ENCODE results near the gene IFIH1. TPM values are rescaled to one million over a fixed set of nuclear protein-coding genes. Genes with fewer than 3 reads are reported as not detected.

IFIH1 gene
- polyA plus RNA-seq, 2 donors: 5.3 to 7.2 TPM

- WGBS, 2 donors: 68 to 72% methylated on average over 2 of the region's 2 CpGs
- Histone ChIP-seq H3K4me1 (ENCODE audit: control insufficient read depth in 2 of 2, insufficient read depth in 2 of 2, low read length in 1 of 2) (no peaks in the 10 kb centered on the region), H3K27ac (ENCODE audit: low read depth in 2 of 2, low read length in 1 of 2) (no peak overlapping the region), H3K27me3 (ENCODE audit: control insufficient read depth in 1 of 2, insufficient read depth in 2 of 2, low read length in 2 of 2) (no peaks in the 10 kb centered on the region), H3K36me3 (ENCODE audit: control insufficient read depth in 2 of 2, insufficient read depth in 2 of 2, low read length in 1 of 2) (no peaks in the 10 kb centered on the region), H3K9me3 (ENCODE audit: control insufficient read depth in 2 of 2, insufficient read depth in 1 of 2, low read depth in 1 of 2, low read length in 1 of 2) (no peaks in the 10 kb centered on the region), H3K4me3 (ENCODE audit: low read depth in 1 of 2, low read length in 2 of 2) (peak overlapping the region in 1 of 2 donors; percentile 90)
Observed at GRCh38 chr2:162316590-162316989, 1.9 kb downstream of the IFIH1 start.

DNA sequence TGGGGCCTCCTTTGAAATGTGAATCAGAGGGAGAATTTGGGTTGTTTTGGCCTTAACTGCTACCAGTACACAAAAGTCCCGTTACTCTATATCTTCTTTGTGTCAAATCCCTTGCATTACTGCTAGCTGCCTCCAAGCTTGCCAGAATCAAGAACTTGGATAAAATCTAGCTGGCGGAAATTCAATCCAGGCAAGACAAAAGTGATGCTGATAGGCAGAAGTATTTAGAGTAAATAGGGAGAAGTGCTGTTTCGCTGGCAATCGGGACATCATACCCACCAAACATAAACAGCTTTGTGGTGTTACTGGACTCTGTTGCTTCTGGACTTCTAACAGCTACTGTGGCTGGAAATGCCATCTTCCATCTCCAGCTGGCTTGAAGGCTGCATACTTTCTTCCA lies 2.5 kb downstream of the IFIH1 start:
- no peaks in the 10 kb centered on the region for H3K9me3 ChIP-seq (ENCODE audit: control insufficient read depth in 2 of 2, insufficient read depth in 1 of 2, low read depth in 1 of 2, low read length in 1 of 2)
- 75% methylated on average over 4 of the region's 4 CpGs for WGBS, 2 donors

GRCh38 chr2:162312853-162313252 lies 5.6 kb downstream of the IFIH1 start:
- Histone ChIP-seq H3K27me3 (ENCODE audit: control insufficient read depth in 1 of 2, insufficient read depth in 2 of 2, low read length in 2 of 2) (no peaks in the 10 kb centered on the region), H3K9me3 (ENCODE audit: control insufficient read depth in 2 of 2, insufficient read depth in 1 of 2, low read depth in 1 of 2, low read length in 1 of 2) (no peaks in the 10 kb centered on the region), H3K4me1 (ENCODE audit: control insufficient read depth in 2 of 2, insufficient read depth in 2 of 2, low read length in 1 of 2) (no peaks in the 10 kb centered on the region), H3K27ac (ENCODE audit: low read depth in 2 of 2, low read length in 1 of 2) (no peak overlapping the region), H3K36me3 (ENCODE audit: control insufficient read depth in 2 of 2, insufficient read depth in 2 of 2, low read length in 1 of 2) (no peaks in the 10 kb centered on the region), H3K4me3 (ENCODE audit: low read depth in 1 of 2, low read length in 2 of 2) (no peak overlapping the region)
- 89 to 95% methylated on average over 1 of the region's 1 CpG for WGBS, 2 donors

More for the DNA sequence above, 2.5 kb downstream of the IFIH1 start:
- Histone ChIP-seq H3K4me3 (ENCODE audit: low read depth in 1 of 2, low read length in 2 of 2) (peak overlapping the region in 1 of 2 donors; percentile 7), H3K27ac (ENCODE audit: low read depth in 2 of 2, low read length in 1 of 2) (no peak overlapping the region), H3K27me3 (ENCODE audit: control insufficient read depth in 1 of 2, insufficient read depth in 2 of 2, low read length in 2 of 2) (no peaks in the 10 kb centered on the region), H3K36me3 (ENCODE audit: control insufficient read depth in 2 of 2, insufficient read depth in 2 of 2, low read length in 1 of 2) (no peaks in the 10 kb centered on the region), H3K4me1 (ENCODE audit: control insufficient read depth in 2 of 2, insufficient read depth in 2 of 2, low read length in 1 of 2) (no peaks in the 10 kb centered on the region)

- Histone ChIP-seq H3K27me3 (ENCODE audit: control insufficient read depth in 1 of 2, insufficient read depth in 2 of 2, low read length in 2 of 2) (no peaks in the 10 kb centered on the region), H3K4me3 (ENCODE audit: low read depth in 1 of 2, low read length in 2 of 2) (no peak overlapping the region), H3K4me1 (ENCODE audit: control insufficient read depth in 2 of 2, insufficient read depth in 2 of 2, low read length in 1 of 2) (no peaks in the 10 kb centered on the region), H3K36me3 (ENCODE audit: control insufficient read depth in 2 of 2, insufficient read depth in 2 of 2, low read length in 1 of 2) (no peaks in the 10 kb centered on the region), H3K9me3 (ENCODE audit: control insufficient read depth in 2 of 2, insufficient read depth in 1 of 2, low read depth in 1 of 2, low read length in 1 of 2) (no peaks in the 10 kb centered on the region), H3K27ac (ENCODE audit: low read depth in 2 of 2, low read length in 1 of 2) (peak overlapping the region in 1 of 2 donors; percentile 60)
- WGBS, 2 donors: 51 to 69% methylated on average over 3 of the region's 3 CpGs
Observed at GRCh38 chr2:162308747-162309503, 9.6 kb downstream of the IFIH1 start.

- no peak overlapping the region for H3K4me3 ChIP-seq (ENCODE audit: low read depth in 1 of 2, low read length in 2 of 2)
- no peak overlapping the region for H3K27ac ChIP-seq (ENCODE audit: low read depth in 2 of 2, low read length in 1 of 2)
- no peaks in the 10 kb centered on the region for H3K36me3 ChIP-seq (ENCODE audit: control insufficient read depth in 2 of 2, insufficient read depth in 2 of 2, low read length in 1 of 2)
- WGBS, 2 donors: 85 to 87% methylated on average over 3 of the region's 3 CpGs
- no peaks in the 10 kb centered on the region for H3K4me1 ChIP-seq (ENCODE audit: control insufficient read depth in 2 of 2, insufficient read depth in 2 of 2, low read length in 1 of 2)
- no peaks in the 10 kb centered on the region for H3K27me3 ChIP-seq (ENCODE audit: control insufficient read depth in 1 of 2, insufficient read depth in 2 of 2, low read length in 2 of 2)
- no peaks in the 10 kb centered on the region for H3K9me3 ChIP-seq (ENCODE audit: control insufficient read depth in 2 of 2, insufficient read depth in 1 of 2, low read depth in 1 of 2, low read length in 1 of 2)
Observed at GRCh38 chr2:162305901-162306300, 12.6 kb downstream of the IFIH1 start.

- no peaks in the 10 kb centered on the region for H3K36me3 ChIP-seq (ENCODE audit: control insufficient read depth in 2 of 2, insufficient read depth in 2 of 2, low read length in 1 of 2)
- H3K4me1 ChIP-seq (ENCODE audit: control insufficient read depth in 2 of 2, insufficient read depth in 2 of 2, low read length in 1 of 2): no peaks in the 10 kb centered on the region
- H3K27ac ChIP-seq (ENCODE audit: low read depth in 2 of 2, low read length in 1 of 2): no peak overlapping the region
- H3K4me3 ChIP-seq (ENCODE audit: low read depth in 1 of 2, low read length in 2 of 2): no peak overlapping the region
- 81 to 85% methylated on average over 1 of the region's 1 CpG for WGBS, 2 donors
- no peaks in the 10 kb centered on the region for H3K27me3 ChIP-seq (ENCODE audit: control insufficient read depth in 1 of 2, insufficient read depth in 2 of 2, low read length in 2 of 2)
- H3K9me3 ChIP-seq (ENCODE audit: control insufficient read depth in 2 of 2, insufficient read depth in 1 of 2, low read depth in 1 of 2, low read length in 1 of 2): no peaks in the 10 kb centered on the region
Observed at GRCh38 chr2:162301877-162302276, 16.6 kb downstream of the IFIH1 start.

- H3K27me3 ChIP-seq (ENCODE audit: control insufficient read depth in 1 of 2, insufficient read depth in 2 of 2, low read length in 2 of 2): no peaks in the 10 kb centered on the region
- WGBS, 2 donors: 9 to 12% methylated on average over 6 of the region's 6 CpGs
Observed at GRCh38 chr2:162301151-162301804, 17.2 kb downstream of the IFIH1 start.

DNA sequence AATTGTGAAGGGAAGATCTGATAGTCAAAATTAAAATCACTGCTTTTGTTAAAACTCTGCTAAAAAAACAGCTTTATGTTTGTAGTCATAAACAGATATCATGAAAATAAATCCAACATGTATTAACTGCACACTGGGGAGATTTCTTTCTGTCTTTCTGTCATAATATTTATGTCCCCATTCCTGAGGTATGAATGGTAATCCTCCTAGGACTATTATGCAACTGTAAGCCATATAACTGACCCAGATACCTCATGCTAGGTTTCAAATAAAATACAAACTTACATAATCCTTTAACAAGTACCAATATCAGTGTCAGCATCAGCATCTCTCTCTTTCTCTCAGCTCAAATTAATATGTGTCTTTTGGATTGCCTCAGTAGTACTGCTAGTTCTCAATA lies 18.2 kb downstream of the IFIH1 start:
- H3K4me3 ChIP-seq (ENCODE audit: low read depth in 1 of 2, low read length in 2 of 2): no peak overlapping the region
- no peak overlapping the region for H3K27ac ChIP-seq (ENCODE audit: low read depth in 2 of 2, low read length in 1 of 2)
- H3K27me3 ChIP-seq (ENCODE audit: control insufficient read depth in 1 of 2, insufficient read depth in 2 of 2, low read length in 2 of 2): no peaks in the 10 kb centered on the region
- H3K9me3 ChIP-seq (ENCODE audit: control insufficient read depth in 2 of 2, insufficient read depth in 1 of 2, low read depth in 1 of 2, low read length in 1 of 2): no peaks in the 10 kb centered on the region
- no peaks in the 10 kb centered on the region for H3K4me1 ChIP-seq (ENCODE audit: control insufficient read depth in 2 of 2, insufficient read depth in 2 of 2, low read length in 1 of 2)
- H3K36me3 ChIP-seq (ENCODE audit: control insufficient read depth in 2 of 2, insufficient read depth in 2 of 2, low read length in 1 of 2): no peaks in the 10 kb centered on the region

More at GRCh38 chr2:162301151-162301804, 17.2 kb downstream of the IFIH1 start:
- Histone ChIP-seq H3K4me3 (ENCODE audit: low read depth in 1 of 2, low read length in 2 of 2) (no peak overlapping the region), H3K36me3 (ENCODE audit: control insufficient read depth in 2 of 2, insufficient read depth in 2 of 2, low read length in 1 of 2) (no peaks in the 10 kb centered on the region), H3K9me3 (ENCODE audit: control insufficient read depth in 2 of 2, insufficient read depth in 1 of 2, low read depth in 1 of 2, low read length in 1 of 2) (no peaks in the 10 kb centered on the region), H3K4me1 (ENCODE audit: control insufficient read depth in 2 of 2, insufficient read depth in 2 of 2, low read length in 1 of 2) (no peaks in the 10 kb centered on the region), H3K27ac (ENCODE audit: low read depth in 2 of 2, low read length in 1 of 2) (no peak overlapping the region)

DNA sequence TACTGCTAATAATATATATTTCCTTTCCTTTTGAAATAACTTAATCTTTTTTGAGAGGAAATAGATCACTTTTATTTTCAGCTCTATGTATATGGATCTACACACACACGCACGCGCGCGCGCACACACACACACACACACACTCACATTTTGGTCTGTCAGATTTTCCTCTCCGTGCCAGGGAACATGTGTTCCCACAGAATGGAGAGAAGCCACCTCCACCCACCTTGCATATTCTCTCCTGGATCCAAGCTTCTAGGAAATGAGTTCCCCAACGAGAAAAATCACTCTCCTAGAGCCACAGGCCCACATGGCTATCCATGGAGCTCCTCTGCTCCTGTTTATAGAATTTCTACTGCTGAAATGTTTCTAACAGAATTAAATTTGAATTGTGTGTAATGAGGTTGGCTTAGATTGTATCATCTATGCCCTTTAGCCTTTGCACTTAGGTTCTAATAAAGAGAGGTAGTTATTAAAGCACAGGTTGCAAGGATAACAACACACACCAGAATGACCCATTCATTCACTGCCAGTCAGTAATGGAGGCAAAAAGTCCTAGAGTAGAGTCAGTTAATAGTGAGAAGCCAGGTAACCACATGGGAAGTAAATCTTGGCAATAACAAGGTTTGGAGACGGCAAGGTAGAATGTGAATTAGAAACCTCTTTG lies 19.7 kb downstream of the IFIH1 start:
- Histone ChIP-seq H3K27me3 (ENCODE audit: control insufficient read depth in 1 of 2, insufficient read depth in 2 of 2, low read length in 2 of 2) (no peaks in the 10 kb centered on the region), H3K27ac (ENCODE audit: low read depth in 2 of 2, low read length in 1 of 2) (no peak overlapping the region), H3K4me1 (ENCODE audit: control insufficient read depth in 2 of 2, insufficient read depth in 2 of 2, low read length in 1 of 2) (no peaks in the 10 kb centered on the region), H3K9me3 (ENCODE audit: control insufficient read depth in 2 of 2, insufficient read depth in 1 of 2, low read depth in 1 of 2, low read length in 1 of 2) (no peaks in the 10 kb centered on the region), H3K36me3 (ENCODE audit: control insufficient read depth in 2 of 2, insufficient read depth in 2 of 2, low read length in 1 of 2) (no peaks in the 10 kb centered on the region), H3K4me3 (ENCODE audit: low read depth in 1 of 2, low read length in 2 of 2) (no peak overlapping the region)
- WGBS, 2 donors: 83 to 93% methylated on average over 9 of the region's 9 CpGs

All from esophagus (tissue), 2 donors.